GM19193 (cell line): ENCODE measurements around the gene INA.
"Not testable (repeated sequence)": the region's sequence is repeated elsewhere in the genome, so short reads cannot be mapped to it uniquely, and the experiment has no call there.

Experiments used
- POLR2A ChIP-seq: IDR thresholded peaks from 4 replicates; pipeline ENCODE4 v1.6.1; 2011; ENCODE audit not compliant: insufficient read depth, insufficient read length; ENCODE audit errors: extremely low read depth

INA gene

GRCh38 chr10:103276896-103277712, at the start of gene INA:
Gene INA, plus strand, starts transcription at chr10:103277138. Its CDS starts 74 bp downstream, at chr10:103277212.
- no peak for TF ChIP-seq POLR2A

- no peak for TF ChIP-seq POLR2A
Measured at GRCh38 chr10:103227416-103227815, 49.5 kb upstream of the INA start.

- no peak for TF ChIP-seq POLR2A
Measured at GRCh38 chr10:103231047-103231551, 45.8 kb upstream of the INA start.

- TF ChIP-seq POLR2A, result no peak
Measured at GRCh38 chr10:103232131-103232673, 44.7 kb upstream of the INA start.

DNA sequence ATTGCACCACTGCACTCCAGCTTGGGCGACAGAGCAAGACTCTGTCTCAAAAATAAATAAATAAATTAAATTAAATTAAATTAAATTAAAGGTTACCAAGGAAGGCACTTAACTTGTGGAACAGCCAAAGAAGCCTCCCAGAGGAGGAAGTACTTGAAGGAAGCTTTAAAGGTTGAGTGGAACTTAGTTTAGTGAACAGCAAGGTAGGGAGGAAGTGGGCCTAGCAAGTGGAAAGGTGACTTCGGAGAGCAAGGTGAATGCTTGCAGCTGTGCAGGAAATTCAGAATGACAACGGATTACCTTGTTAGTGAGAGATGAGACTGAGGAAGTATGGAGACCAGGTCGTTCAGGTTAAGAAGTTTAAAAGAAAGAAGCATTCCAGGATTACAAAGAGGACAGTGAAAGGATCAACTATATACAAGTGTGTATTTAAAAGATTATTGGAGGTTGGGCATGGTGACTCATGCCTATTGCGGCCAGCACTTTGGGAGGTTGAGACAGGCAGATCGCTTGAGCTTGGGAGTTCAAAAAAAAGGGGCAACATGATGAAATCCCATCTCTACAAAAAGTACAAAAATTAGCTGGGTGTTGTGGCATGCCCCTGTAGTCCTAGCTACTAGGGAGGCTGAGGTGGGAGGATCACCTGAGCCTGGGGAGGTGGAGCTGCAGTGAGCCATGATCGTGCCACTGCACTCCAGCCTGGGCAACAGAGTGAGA, 44.0 kb upstream of the INA start:
- no peak for TF ChIP-seq POLR2A

DNA sequence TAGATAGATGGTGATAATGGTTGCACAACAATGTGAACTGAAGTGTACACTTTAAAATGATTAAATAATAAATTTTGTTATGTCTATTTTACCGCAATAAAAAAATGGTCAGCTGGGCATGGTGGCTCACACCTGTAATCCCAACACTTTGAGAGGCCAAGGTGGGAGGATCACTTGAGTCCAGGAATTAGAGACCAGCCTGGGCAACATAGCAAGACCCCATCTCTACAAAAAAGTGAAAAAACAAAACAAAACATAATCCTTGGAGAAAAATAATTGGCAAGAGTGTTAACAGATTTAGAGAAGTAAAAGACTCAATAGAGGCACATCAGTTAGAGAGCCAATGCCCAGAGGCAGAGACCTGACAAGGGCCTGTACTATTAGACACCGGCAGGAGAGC, 41.2 kb upstream of the INA start:
- no peak for TF ChIP-seq POLR2A

DNA sequence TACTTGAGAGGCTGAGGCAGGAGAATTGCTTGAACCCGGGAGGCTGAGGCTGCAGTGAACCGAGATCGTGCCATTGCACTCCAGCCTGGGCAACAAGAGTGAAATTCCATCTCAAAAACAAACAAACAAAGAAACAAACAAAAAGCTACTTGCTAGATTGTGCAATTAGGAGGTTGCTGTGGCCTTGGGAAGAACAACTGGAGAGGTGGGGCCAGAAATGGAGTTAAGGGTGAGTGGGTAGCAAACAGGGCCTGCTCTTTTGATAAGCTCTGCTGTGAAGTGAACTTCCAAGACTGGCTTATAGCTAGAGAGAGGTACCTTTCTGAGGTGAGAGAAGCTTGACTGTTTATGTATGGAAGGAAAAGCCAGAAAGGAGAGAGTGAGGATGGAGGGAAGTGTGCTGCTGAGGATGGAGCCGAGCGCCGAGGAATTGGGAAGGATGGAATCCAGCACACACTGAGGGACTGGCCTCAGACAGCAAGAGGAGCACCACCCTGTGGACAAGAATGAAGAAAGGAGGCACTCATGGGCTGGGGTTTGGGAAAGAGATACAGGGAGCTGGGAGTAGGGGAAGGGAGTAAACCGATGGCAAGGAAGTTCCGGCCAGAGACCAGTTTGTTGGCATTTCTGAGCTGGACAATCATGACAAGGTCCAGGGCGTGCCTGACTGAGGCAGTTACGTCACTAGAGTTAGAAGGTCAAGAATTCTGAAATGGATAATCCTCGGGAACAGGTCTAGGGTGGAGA, 38.3 kb upstream of the INA start:
- no peak for TF ChIP-seq POLR2A

GRCh38 chr10:103241262-103242011, 35.5 kb upstream of the INA start:
- TF ChIP-seq POLR2A, result no peak

- TF ChIP-seq POLR2A, result no peak
Measured at GRCh38 chr10:103244666-103245271, 32.2 kb upstream of the INA start.

- not testable (repeated sequence) for TF ChIP-seq POLR2A
Measured at GRCh38 chr10:103245587-103245986, 31.4 kb upstream of the INA start, which contains the start of gene RPEL1. Gene RPEL1, plus strand, starts transcription at chr10:103245887. Its CDS starts 110 bp downstream, at chr10:103245997.

- no peak for TF ChIP-seq POLR2A
Measured at GRCh38 chr10:103246324-103246723, 30.6 kb upstream of the INA start.

- TF ChIP-seq POLR2A, result no peak
Measured at GRCh38 chr10:103254113-103254512, 22.8 kb upstream of the INA start.

- no peak for TF ChIP-seq POLR2A
Measured at GRCh38 chr10:103254538-103255325, 22.2 kb upstream of the INA start.
